Stimulated activated naive CD4-positive, alpha-beta T cell treated with Interleukin-2 at 50 U/mL for 16 hours (primary cell): ENCODE data around the gene UGT1A10.
"Not testable (repeated sequence)": the region's sequence is repeated elsewhere in the genome, so short reads cannot be mapped to it uniquely, and the experiment has no call there.

Source experiments
- DNase-seq: peaks from one replicate; lab custom pipeline; 2025; lab: John Stamatoyannopoulos, UW

UGT1A10 gene

DNA sequence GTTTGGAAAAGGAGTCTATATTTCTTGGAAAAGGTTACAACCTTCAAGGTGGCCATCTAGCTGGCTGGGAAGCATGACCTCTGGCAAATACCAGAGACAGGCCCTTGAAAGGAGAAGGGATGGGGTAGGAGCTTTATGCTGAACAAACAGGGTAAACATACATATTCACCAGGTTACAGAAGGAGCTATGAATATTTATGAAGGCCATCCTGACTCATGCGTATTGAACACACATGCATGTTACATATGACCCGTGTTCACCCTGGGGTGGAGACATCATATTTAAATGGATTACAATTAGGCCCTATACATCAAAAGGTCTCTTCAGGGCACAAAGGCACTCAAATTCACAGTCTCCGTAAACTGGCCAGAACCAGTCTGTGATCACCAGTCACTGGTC, 19.7 kb downstream of the UGT1A10 start:
- not testable (repeated sequence) for DNase-seq

DNA sequence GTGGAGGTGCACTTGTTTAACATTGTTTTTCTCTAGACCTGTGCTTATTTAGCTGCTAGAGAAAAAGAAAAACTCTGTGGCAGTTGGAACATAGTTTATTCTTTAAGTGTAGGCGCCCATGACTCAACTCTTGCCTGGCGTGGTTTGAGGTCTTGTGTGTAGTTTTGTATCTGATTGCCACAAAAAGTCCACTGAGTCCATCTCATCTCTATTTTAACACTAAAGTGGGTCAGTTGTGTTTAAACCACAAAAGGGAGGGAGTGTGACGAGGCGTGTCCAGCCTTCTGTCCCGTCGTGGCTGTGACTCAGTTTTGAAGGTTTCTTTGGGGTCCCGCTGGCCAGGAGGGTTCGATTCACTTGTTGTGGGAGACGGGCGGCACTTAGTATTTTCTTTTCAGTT, 20.2 kb downstream of the UGT1A10 start:
- no peak for DNase-seq

- no peak for DNase-seq
Measured at GRCh38 chr2:233658610-233659009, 22.4 kb downstream of the UGT1A10 start.

- DNase-seq = no peak
Measured at GRCh38 chr2:233663911-233664310, 27.7 kb downstream of the UGT1A10 start.

DNA sequence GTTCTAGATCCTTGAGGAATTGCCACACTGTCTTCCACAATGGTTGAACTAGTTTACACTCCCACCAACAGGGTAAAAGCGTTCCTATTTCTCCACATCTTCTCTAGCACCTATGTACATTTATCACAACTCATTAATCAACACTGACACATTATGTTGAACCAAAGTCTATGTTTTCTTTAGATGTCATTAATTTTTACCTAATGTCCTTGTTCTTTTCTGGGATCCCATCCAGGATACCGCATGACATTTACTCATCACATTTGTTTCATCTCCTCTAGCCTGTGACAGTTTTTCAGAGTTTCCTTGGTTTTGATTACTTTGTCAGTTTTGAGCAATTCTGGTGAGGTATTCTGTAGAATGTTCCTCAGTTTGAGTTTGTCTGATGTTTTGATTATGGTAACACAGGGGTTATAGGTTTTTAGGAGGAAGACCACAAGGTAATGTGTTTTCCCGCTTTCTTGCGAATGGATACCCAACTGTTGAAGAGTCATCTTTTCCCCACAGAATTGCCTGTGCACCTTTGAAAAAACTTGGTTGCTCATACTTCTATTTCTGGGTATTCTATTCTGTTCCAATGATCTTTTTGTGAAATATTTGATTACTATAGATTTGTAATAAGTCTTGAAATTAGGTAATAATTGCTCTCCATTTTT, 32.5 kb downstream of the UGT1A10 start:
- DNase-seq = no peak

- no peak for DNase-seq
Measured at GRCh38 chr2:233671290-233672161, 35.3 kb downstream of the UGT1A10 start, which contains the start of gene UGT1A9. TSS of gene UGT1A9 (plus strand) at chr2:233671898. CDS start at chr2:233671935, 37 bp downstream.

DNA sequence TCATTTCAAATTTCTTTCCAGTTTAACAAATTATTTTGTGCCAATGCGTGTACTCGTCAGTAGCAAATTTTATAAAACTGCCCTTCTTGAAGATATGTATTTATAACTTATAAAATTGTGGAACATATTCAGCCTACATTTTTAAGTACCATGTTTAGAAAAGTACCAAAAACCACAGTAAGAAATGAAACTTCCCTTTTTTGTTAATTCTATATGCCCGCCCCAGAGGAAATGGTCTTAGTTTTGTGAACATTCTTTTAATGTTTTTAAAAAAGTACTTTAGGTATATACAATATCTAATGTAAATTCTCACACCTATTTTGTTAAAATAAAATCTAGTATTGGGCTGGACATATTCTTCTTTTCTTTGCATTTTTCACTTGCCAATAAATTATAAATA, 36.6 kb downstream of the UGT1A10 start:
- DNase-seq = no peak

DNA sequence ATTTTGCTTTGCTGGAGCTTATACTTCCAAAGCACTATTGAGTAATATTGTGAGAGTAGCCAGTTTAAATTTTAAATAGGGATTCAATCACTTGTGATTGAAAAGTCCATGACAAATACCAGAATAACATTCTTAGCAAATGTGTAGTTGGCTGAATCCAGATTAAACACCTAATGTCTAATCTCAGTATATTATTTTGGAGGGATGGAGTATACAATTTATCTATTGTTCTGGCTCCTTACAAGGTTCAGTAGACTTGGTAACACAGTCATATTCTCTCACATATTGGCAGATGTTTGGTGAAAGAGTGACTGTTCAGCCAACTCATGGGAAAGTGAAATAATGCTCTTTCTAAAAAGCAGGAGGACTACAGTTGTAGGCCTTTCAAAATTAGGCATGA, 37.6 kb downstream of the UGT1A10 start:
- DNase-seq = no peak

DNA sequence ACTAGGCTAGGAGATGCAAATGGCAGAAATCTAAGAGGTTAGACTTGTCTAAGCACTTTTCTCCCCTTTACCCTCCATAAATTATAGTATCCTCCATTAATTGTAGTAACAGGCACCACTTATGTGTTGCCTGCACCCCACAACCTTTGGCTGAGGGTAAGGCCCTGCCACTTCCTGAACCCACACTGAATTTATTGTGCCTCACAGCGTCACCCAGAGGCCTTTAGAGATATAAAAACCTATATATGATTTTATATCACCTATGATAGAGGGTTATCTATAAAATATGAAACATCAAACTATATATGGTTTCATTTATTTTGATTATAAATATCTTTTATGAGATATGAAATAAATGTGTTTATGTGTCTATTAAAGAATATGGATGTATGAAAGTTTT, 38.1 kb downstream of the UGT1A10 start:
- no peak for DNase-seq

- no peak for DNase-seq
Measured at GRCh38 chr2:233674995-233675394, 38.7 kb downstream of the UGT1A10 start.

- no peak for DNase-seq
Measured at GRCh38 chr2:233676046-233676445, 39.8 kb downstream of the UGT1A10 start.

DNA sequence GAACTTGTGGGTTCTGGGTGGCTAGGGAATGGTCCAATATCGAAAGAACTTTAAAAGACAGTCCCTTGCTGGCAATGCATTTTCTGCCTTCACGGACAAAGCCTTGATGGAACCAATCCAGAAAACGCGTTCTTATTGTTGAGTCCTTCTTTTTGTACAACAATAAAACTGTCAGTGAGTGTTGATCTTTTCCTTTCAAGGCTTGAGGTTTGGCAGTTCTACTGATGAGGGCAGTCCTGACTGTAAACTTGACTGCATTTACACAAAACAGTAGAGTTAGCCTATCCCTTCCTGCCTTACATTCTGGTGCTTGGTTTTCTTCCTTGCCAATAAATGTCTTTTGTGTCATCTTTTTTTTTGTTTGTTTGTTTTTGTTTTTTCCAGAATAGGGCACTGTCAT, 42.9 kb downstream of the UGT1A10 start:
- no peak for DNase-seq

- DNase-seq = no peak
Measured at GRCh38 chr2:233680361-233681045, 44.3 kb downstream of the UGT1A10 start.

- DNase-seq = no peak
Measured at GRCh38 chr2:233681521-233682099, 45.4 kb downstream of the UGT1A10 start, which contains the start of gene UGT1A7. TSS of gene UGT1A7 (plus strand) at chr2:233681901. CDS start at chr2:233681938, 37 bp downstream.

- no peak for DNase-seq
Measured at GRCh38 chr2:233684640-233685039, 48.4 kb downstream of the UGT1A10 start.

DNA sequence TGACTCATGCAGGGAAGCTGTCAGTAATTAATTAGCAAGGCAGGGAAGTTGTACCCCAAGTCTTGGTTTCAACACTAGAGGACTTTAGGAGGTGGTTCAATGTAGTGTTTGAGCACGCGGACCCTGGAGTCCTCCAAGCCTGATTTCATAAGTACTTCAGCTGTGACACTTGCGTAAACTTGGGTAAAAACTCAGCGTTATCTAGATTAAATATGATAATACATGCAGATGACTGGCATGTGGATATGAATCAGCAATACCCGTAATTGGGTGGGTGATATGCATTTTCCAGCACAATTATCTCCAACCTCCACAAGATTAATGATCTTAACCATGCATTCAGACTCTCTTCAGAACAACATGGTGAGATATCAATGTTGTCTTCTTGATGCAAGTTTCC, 50.7 kb downstream of the UGT1A10 start:
- no peak for DNase-seq

- DNase-seq = no peak
Measured at GRCh38 chr2:233688341-233688740, 52.1 kb downstream of the UGT1A10 start.

DNA sequence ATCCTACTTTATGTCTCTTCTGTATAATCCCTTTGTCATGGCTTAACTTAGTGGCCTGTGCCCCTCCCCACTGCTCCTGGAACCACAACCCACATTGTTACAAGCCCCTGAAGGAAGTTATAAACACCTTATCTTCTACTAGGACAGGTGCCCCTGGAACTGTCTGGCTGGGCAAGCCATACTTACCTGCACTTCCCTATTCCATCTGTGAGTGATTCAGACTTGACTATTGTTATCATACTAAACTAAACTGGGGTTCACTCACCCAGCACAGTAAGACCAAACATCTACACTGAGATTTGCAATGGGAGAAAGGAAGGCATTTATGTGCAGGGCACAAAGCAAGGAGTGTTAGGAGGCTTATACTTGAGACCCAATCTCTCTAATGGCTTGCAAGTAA, 52.8 kb downstream of the UGT1A10 start:
- DNase-seq = no peak

GRCh38 chr2:233689501-233689900, 53.3 kb downstream of the UGT1A10 start:
- DNase-seq = no peak

DNA sequence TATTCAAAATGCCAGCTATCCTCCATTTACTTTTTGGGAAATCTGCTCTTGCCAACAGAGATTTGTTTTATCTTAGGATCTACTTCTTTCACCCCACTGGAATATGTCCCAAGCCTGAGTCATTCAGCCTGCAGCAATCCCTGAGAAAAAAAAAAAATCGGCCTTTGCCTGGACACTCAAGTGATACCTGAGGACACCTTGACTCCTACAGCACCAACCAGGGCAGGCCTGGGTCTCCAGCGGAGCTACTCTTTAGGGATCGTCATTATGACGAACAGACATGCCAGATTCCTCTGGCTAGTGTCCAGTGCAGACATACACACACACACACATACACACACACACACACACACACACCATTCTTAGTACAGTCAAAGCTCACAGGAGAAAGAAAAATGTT, 54.2 kb downstream of the UGT1A10 start:
- no peak for DNase-seq

- no peak for DNase-seq
Measured at GRCh38 chr2:233691443-233692433, 55.5 kb downstream of the UGT1A10 start.
